ENCODE results near the gene MSX2.

Gene MSX2

DNA sequence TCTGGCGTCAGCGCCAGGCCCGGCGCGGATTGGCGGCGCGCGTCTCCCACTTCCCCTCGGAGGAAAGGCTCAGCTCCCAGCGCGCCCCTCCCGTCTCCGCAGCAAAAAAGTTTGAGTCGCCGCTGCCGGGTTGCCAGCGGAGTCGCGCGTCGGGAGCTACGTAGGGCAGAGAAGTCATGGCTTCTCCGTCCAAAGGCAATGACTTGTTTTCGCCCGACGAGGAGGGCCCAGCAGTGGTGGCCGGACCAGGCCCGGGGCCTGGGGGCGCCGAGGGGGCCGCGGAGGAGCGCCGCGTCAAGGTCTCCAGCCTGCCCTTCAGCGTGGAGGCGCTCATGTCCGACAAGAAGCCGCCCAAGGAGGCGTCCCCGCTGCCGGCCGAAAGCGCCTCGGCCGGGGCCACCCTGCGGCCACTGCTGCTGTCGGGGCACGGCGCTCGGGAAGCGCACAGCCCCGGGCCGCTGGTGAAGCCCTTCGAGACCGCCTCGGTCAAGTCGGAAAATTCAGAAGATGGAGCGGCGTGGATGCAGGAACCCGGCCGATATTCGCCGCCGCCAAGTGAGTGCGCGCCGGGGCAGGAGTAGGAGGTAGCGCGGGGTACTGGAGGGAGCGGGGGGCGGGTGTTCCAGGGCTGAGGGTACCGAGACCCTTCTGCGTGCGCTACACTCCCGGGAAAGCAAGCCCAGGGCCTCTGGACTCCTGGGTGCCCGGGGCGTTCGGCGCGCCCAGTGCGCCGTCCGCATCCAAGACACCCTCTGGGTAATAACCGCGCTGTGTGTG is at the start of gene MSX2:
Gene MSX2, plus strand, starts transcription at position 99 of the 777 bp plus-strand sequence. Its CDS starts 78 bp downstream, at position 177.
- Histone ChIP-seq H3K4me3 (peak within 1 kb of the TSS; percentile 95), H3K9ac (ENCODE audit: insufficient read length) (peak within 1 kb of the TSS; percentile 79), H3K27ac (no peak within 1 kb of the TSS), H3K36me3 (ENCODE audit: insufficient read depth, low read length) (peaks cover 7% of the 10 kb centered on the region), H3K9me3 (ENCODE audit: low read depth, low read length) (no peaks in the 10 kb centered on the region)
- TF ChIP-seq EZH2 (IDR thresholded peaks at IDR 0.05) = no peak
- no peak for TF ChIP-seq FOXP2 (optimal IDR thresholded peaks at IDR 0.05; ENCODE audit: control extremely low read depth, extremely low read length, insufficient read depth)
- TF ChIP-seq POLR2AphosphoS5 (IDR thresholded peaks at IDR 0.05; ENCODE audit: borderline replicate concordance, low read depth, low read length) = peak; percentile 91
- DNase-seq (ENCODE audit: low read depth, low spot score) = no peak

GRCh38 chr5:174675110-174675509 is 49.3 kb upstream of the MSX2 start:
- H3K4me3 ChIP-seq = no peak overlapping the region
- H3K9ac ChIP-seq (ENCODE audit: insufficient read length) = no peak overlapping the region
- H3K27ac ChIP-seq = no peak overlapping the region
- H3K9me3 ChIP-seq (ENCODE audit: low read depth, low read length) = no peaks in the 10 kb centered on the region
- no peak for DNase-seq (ENCODE audit: low read depth, low spot score)
- TF ChIP-seq EZH2 (IDR thresholded peaks at IDR 0.05) (no peak), POLR2AphosphoS5 (IDR thresholded peaks at IDR 0.05; ENCODE audit: borderline replicate concordance, low read depth, low read length) (no peak), FOXP2 (optimal IDR thresholded peaks at IDR 0.05; ENCODE audit: control extremely low read depth, extremely low read length, insufficient read depth) (no peak)
- no peaks in the 10 kb centered on the region for H3K36me3 ChIP-seq (ENCODE audit: insufficient read depth, low read length)

GRCh38 chr5:174675916-174676315 is 48.5 kb upstream of the MSX2 start:
- H3K27ac ChIP-seq = no peak overlapping the region
- DNase-seq (ENCODE audit: low read depth, low spot score) = no peak
- no peak overlapping the region for H3K9ac ChIP-seq (ENCODE audit: insufficient read length)
- TF ChIP-seq FOXP2 (optimal IDR thresholded peaks at IDR 0.05; ENCODE audit: control extremely low read depth, extremely low read length, insufficient read depth) = no peak
- no peak for TF ChIP-seq EZH2 (IDR thresholded peaks at IDR 0.05)
- no peak for TF ChIP-seq POLR2AphosphoS5 (IDR thresholded peaks at IDR 0.05; ENCODE audit: borderline replicate concordance, low read depth, low read length)
- no peak overlapping the region for H3K4me3 ChIP-seq
- H3K36me3 ChIP-seq (ENCODE audit: insufficient read depth, low read length) = no peaks in the 10 kb centered on the region
- H3K9me3 ChIP-seq (ENCODE audit: low read depth, low read length) = no peaks in the 10 kb centered on the region

DNA sequence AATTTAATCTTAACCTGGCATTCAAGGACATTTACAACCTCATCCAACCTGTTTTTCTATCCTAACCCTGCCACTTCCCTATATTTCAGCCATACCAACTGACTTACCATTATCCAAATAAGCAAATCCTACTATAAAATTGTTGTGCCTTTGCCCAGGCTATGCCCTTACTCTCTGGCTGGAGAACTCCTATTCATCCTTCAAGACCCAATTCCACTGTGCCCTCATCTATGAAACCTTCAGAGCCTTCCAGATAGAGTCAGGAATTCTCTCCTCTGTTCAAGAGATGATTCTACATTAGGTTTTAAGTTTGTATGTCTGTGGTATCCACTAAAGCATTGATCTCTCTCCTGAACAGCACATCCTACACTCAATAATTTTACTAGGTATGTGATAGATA is 46.3 kb upstream of the MSX2 start:
- Histone ChIP-seq H3K27ac (no peak overlapping the region), H3K4me3 (no peak overlapping the region), H3K9me3 (ENCODE audit: low read depth, low read length) (no peaks in the 10 kb centered on the region), H3K9ac (ENCODE audit: insufficient read length) (no peak overlapping the region), H3K36me3 (ENCODE audit: insufficient read depth, low read length) (no peaks in the 10 kb centered on the region)
- DNase-seq (ENCODE audit: low read depth, low spot score) = no peak
- TF ChIP-seq FOXP2 (optimal IDR thresholded peaks at IDR 0.05; ENCODE audit: control extremely low read depth, extremely low read length, insufficient read depth) (no peak), POLR2AphosphoS5 (IDR thresholded peaks at IDR 0.05; ENCODE audit: borderline replicate concordance, low read depth, low read length) (no peak), EZH2 (IDR thresholded peaks at IDR 0.05) (no peak)

DNA sequence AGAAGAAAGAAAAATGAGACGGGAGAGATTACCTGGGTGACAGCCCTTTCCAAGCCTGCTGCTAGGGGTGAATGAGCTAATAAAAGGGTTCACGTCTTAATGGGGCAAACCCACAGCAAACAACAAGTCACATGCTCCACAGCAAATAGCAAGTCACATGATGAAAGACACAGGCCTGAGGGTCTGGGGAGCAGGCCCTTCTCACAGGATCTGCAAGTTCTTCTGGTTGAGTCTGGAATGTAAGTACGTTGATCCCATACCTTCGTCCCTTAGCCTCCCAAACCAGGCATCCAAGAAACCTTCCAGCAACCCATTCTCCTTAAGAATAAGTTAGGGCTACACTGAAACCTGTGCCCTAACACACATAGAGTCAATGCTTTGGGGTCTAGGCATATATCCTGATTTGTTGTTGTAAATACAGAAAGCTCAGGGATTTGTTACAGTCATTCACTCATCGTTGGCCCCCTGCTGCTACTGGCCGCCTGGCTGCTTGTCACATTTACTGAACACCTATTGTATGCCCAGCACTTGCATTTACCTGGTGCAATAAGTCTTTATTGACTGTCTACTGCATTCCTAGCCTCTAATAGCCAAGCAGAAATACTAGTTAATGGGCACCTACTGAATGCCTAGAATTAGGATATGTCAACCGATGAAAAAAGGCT is 43.3 kb upstream of the MSX2 start:
- DNase-seq (ENCODE audit: low read depth, low spot score) = no peak
- Histone ChIP-seq H3K9ac (ENCODE audit: insufficient read length) (no peak overlapping the region), H3K4me3 (no peak overlapping the region), H3K9me3 (ENCODE audit: low read depth, low read length) (no peaks in the 10 kb centered on the region), H3K36me3 (ENCODE audit: insufficient read depth, low read length) (no peaks in the 10 kb centered on the region), H3K27ac (no peak overlapping the region)
- TF ChIP-seq FOXP2 (optimal IDR thresholded peaks at IDR 0.05; ENCODE audit: control extremely low read depth, extremely low read length, insufficient read depth) (no peak), POLR2AphosphoS5 (IDR thresholded peaks at IDR 0.05; ENCODE audit: borderline replicate concordance, low read depth, low read length) (no peak), EZH2 (IDR thresholded peaks at IDR 0.05) (no peak)

- H3K9me3 ChIP-seq (ENCODE audit: low read depth, low read length) = no peaks in the 10 kb centered on the region
- H3K27ac ChIP-seq = no peak overlapping the region
- no peak for TF ChIP-seq POLR2AphosphoS5 (IDR thresholded peaks at IDR 0.05; ENCODE audit: borderline replicate concordance, low read depth, low read length)
- TF ChIP-seq FOXP2 (optimal IDR thresholded peaks at IDR 0.05; ENCODE audit: control extremely low read depth, extremely low read length, insufficient read depth) = no peak
- no peak for TF ChIP-seq EZH2 (IDR thresholded peaks at IDR 0.05)
- H3K9ac ChIP-seq (ENCODE audit: insufficient read length) = no peak overlapping the region
- H3K4me3 ChIP-seq = no peak overlapping the region
- no peaks in the 10 kb centered on the region for H3K36me3 ChIP-seq (ENCODE audit: insufficient read depth, low read length)
- no peak for DNase-seq (ENCODE audit: low read depth, low spot score)
Measured at GRCh38 chr5:174687503-174687902, 36.9 kb upstream of the MSX2 start.

- Histone ChIP-seq H3K27ac (no peak overlapping the region), H3K9me3 (ENCODE audit: low read depth, low read length) (no peaks in the 10 kb centered on the region), H3K36me3 (ENCODE audit: insufficient read depth, low read length) (no peaks in the 10 kb centered on the region), H3K9ac (ENCODE audit: insufficient read length) (no peak overlapping the region), H3K4me3 (peak overlapping the region; percentile 3; the same call in 1 of the 2 replicates)
- DNase-seq (ENCODE audit: low read depth, low spot score) = no peak
- TF ChIP-seq POLR2AphosphoS5 (IDR thresholded peaks at IDR 0.05; ENCODE audit: borderline replicate concordance, low read depth, low read length) = no peak
- TF ChIP-seq EZH2 (IDR thresholded peaks at IDR 0.05) = no peak
- TF ChIP-seq FOXP2 (optimal IDR thresholded peaks at IDR 0.05; ENCODE audit: control extremely low read depth, extremely low read length, insufficient read depth) = no peak
Measured at GRCh38 chr5:174688441-174689354, 35.7 kb upstream of the MSX2 start.

- TF ChIP-seq FOXP2 (optimal IDR thresholded peaks at IDR 0.05; ENCODE audit: control extremely low read depth, extremely low read length, insufficient read depth) (no peak), EZH2 (IDR thresholded peaks at IDR 0.05) (no peak), POLR2AphosphoS5 (IDR thresholded peaks at IDR 0.05; ENCODE audit: borderline replicate concordance, low read depth, low read length) (no peak)
- no peaks in the 10 kb centered on the region for H3K36me3 ChIP-seq (ENCODE audit: insufficient read depth, low read length)
- H3K9me3 ChIP-seq (ENCODE audit: low read depth, low read length) = no peaks in the 10 kb centered on the region
- no peak overlapping the region for H3K9ac ChIP-seq (ENCODE audit: insufficient read length)
- DNase-seq (ENCODE audit: low read depth, low spot score) = no peak
- H3K27ac ChIP-seq = no peak overlapping the region
- no peak overlapping the region for H3K4me3 ChIP-seq
Measured at GRCh38 chr5:174690271-174690670, 34.1 kb upstream of the MSX2 start.
